Endodermal cell (in vitro differentiated cells): ENCODE data around the gene MAP7. TPM values are rescaled to one million over a fixed set of nuclear protein-coding genes. Genes with fewer than 3 reads are reported as not detected.
A peak's percentile ranks its signal among the peaks of the same experiment; 100 is the strongest.

Source experiments
- DNase-seq: peaks from one replicate; pipeline ENCODE4 v3.0.0-alpha.2; 2017
- H3K27ac ChIP-seq: 2 replicates; pipeline ENCODE4 v1.5.1; 2013; ENCODE audit warnings: mild to moderate bottlenecking, low read depth, low read length, moderate library complexity
- H3K27me3 ChIP-seq: 2 replicates; pipeline ENCODE4 v1.6.1; 2013; ENCODE audit warnings: mild to moderate bottlenecking, low read length, moderate library complexity; ENCODE audit not compliant: insufficient read depth, control insufficient read depth, poor library complexity, severe bottlenecking
- H3K36me3 ChIP-seq: 2 replicates; pipeline ENCODE4 v1.7.0; 2013; ENCODE audit warnings: mild to moderate bottlenecking, low read length, moderate library complexity; ENCODE audit not compliant: control insufficient read depth, insufficient read depth
- H3K4me1 ChIP-seq: one replicate; pipeline ENCODE4 v1.7.0; 2013; ENCODE audit warnings: low read length; ENCODE audit not compliant: control insufficient read depth, insufficient read depth
- H3K4me3 ChIP-seq: 2 replicates; pipeline ENCODE4 v1.5.1; 2013; ENCODE audit warnings: mild to moderate bottlenecking, low read length, moderate library complexity
- H3K9ac ChIP-seq: 2 replicates; pipeline ENCODE4 v1.6.1; 2013; ENCODE audit warnings: mild to moderate bottlenecking, low read length, moderate library complexity; ENCODE audit not compliant: poor library complexity, severe bottlenecking; ENCODE audit errors: extremely low read depth
- H3K9me3 ChIP-seq: 2 replicates; pipeline ENCODE4 v1.6.1; 2013; ENCODE audit warnings: mild to moderate bottlenecking, low read length, moderate library complexity; ENCODE audit not compliant: control insufficient read depth
- H3K27ac Mint-ChIP-seq: 2 replicates; pipeline ENCODE4 v1.8.0; 2020; ENCODE audit warnings: mixed read lengths
- H3K27me3 Mint-ChIP-seq: 2 replicates; pipeline ENCODE4 v1.8.0; 2021; ENCODE audit warnings: mild to moderate bottlenecking, mixed read lengths; ENCODE audit not compliant: insufficient read depth
- H3K36me3 Mint-ChIP-seq: 2 replicates; pipeline ENCODE4 v1.8.0; 2020; ENCODE audit warnings: low read depth, mixed read lengths
- H3K4me1 Mint-ChIP-seq: 2 replicates; pipeline ENCODE4 v1.8.0; 2020; ENCODE audit warnings: mixed read lengths
- H3K4me3 Mint-ChIP-seq: 2 replicates; pipeline ENCODE4 v1.8.0; 2020; ENCODE audit warnings: mild to moderate bottlenecking, moderate library complexity, mixed read lengths
- H3K9me3 Mint-ChIP-seq: 2 replicates; pipeline ENCODE4 v1.8.0; 2020; ENCODE audit warnings: mild to moderate bottlenecking, mixed read lengths
- WGBS, 2 experiments: methylation state at CpG; one replicate each; pipeline versions ENCODE4 v1.1.5 to v1.1.7; 2013; ENCODE audit warnings: missing lambda C conversion rate in 2 of 2, mixed read lengths in 1 of 2; ENCODE audit not compliant: insufficient coverage in 1 of 2, insufficient read length in 1 of 2; 5-methylcytosine and 5-hydroxymethylcytosine counted together
- total RNA-seq, 2 donors: library from RNA; stranded (reverse); fragmentation: NEBNext Ultra II Directional in 1 of 2; extraction: Animal tissue kit (Norgen Biotek cat#: 25700) in 1 of 2; gene quantifications; 2 replicates in 1 of 2; 3 replicates in 1 of 2; pipeline ENCODE4 v1.2.1, GENCODE V29; 2021
- TF ChIP-seq, protein P1 (sequence below): fragments of 200-600 bp; sonication (generic); conservative IDR thresholded peaks from 2 replicates; pipeline ENCODE4 v1.5.0; 2021; ENCODE audit warnings: antibody characterized with exemption, mild to moderate bottlenecking

The MAP7 gene
- total RNA-seq, 2 donors from 2014 or later = 42.4 to 48.7 TPM

DNA sequence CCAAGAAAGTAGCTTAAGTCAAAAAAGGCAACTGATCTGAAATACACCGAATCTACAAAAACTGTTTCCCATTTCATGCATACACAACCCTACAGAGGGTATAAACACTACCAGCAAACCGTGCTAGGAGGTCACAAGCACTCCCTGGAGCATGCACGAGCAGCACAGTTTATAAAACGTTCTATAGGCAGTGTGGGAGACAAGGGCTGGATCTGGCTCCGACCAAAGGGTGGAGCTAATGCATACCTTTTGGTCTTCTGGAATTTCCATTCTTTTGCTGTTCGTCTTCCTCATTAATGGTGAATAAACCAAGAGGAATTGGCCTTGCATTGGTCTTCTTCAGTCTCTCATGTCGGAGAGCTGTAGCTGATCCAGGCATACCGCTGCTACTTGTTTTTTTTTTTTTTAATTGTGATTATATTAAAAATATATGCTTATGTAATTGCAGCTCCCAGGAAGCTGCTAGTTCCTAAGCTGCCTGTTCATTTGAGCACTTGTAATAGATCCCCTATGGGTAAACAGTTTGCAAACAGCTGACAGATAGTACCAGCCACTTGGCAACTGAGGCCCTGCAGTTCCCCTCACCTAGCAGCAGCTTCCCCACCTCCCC is 24.5 kb downstream of the MAP7 start:
- no peak overlapping the region for H3K4me3 Mint-ChIP-seq
- no peaks in the 10 kb centered on the region for H3K27me3 Mint-ChIP-seq
- Histone ChIP-seq H3K9ac (no peak overlapping the region), H3K27ac (no peak overlapping the region), H3K27me3 (no peaks in the 10 kb centered on the region), H3K36me3 (no peaks in the 10 kb centered on the region), H3K4me3 (peak overlapping the region; percentile 7), H3K4me1 (peaks cover 31% of the 10 kb centered on the region), H3K9me3 (no peaks in the 10 kb centered on the region)
- 14 to 63% methylated on average over 3 to 7 of the region's 8 CpGs for WGBS, 2 experiments
- peaks cover 48% of the 10 kb centered on the region for H3K4me1 Mint-ChIP-seq
- DNase-seq = peak; percentile 61
- peak overlapping the region; percentile 70 for H3K27ac Mint-ChIP-seq
- H3K9me3 Mint-ChIP-seq = no peaks in the 10 kb centered on the region
- no peaks in the 10 kb centered on the region for H3K36me3 Mint-ChIP-seq
- TF ChIP-seq, protein P1, sequence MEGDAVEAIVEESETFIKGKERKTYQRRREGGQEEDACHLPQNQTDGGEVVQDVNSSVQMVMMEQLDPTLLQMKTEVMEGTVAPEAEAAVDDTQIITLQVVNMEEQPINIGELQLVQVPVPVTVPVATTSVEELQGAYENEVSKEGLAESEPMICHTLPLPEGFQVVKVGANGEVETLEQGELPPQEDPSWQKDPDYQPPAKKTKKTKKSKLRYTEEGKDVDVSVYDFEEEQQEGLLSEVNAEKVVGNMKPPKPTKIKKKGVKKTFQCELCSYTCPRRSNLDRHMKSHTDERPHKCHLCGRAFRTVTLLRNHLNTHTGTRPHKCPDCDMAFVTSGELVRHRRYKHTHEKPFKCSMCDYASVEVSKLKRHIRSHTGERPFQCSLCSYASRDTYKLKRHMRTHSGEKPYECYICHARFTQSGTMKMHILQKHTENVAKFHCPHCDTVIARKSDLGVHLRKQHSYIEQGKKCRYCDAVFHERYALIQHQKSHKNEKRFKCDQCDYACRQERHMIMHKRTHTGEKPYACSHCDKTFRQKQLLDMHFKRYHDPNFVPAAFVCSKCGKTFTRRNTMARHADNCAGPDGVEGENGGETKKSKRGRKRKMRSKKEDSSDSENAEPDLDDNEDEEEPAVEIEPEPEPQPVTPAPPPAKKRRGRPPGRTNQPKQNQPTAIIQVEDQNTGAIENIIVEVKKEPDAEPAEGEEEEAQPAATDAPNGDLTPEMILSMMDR = no peak

DNA sequence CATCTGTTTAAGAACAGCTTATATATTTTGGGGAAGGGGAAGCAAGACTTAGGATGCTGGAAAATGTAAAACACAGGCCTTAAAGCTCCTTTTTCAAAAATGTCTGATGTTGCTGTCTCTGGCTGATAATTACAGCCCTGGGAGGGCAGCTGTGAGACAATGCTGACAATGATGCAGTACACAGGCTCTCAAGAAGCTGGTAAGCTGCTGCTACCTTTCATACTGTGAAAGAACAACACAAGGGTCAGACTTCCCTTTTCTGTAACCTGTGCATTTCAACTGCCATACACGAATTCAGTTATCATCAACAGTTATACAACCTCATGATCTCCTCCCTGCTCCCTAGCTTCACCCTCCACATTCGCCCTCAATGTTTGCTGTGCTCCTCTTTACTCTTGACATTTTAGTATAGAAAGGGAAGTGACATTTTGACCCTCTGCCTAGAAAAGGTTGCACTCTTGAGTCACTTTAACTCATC is 25.2 kb downstream of the MAP7 start:
- peak; percentile 60 for DNase-seq
- peak overlapping the region; percentile 38 for H3K4me3 ChIP-seq
- no peaks in the 10 kb centered on the region for H3K27me3 Mint-ChIP-seq
- peaks cover 53% of the 10 kb centered on the region for H3K4me1 Mint-ChIP-seq
- H3K27ac ChIP-seq = no peak overlapping the region
- no peaks in the 10 kb centered on the region for H3K36me3 Mint-ChIP-seq
- no peak overlapping the region for H3K4me3 Mint-ChIP-seq
- TF ChIP-seq, protein P1 = no peak
- H3K9me3 ChIP-seq = no peaks in the 10 kb centered on the region
- peaks cover 28% of the 10 kb centered on the region for H3K4me1 ChIP-seq
- no peak overlapping the region for H3K9ac ChIP-seq
- H3K9me3 Mint-ChIP-seq = no peaks in the 10 kb centered on the region
- 13 to 40% methylated on average over 1 to 2 of the region's 2 CpGs for WGBS, 2 experiments
- H3K27me3 ChIP-seq = no peaks in the 10 kb centered on the region
- H3K36me3 ChIP-seq = no peaks in the 10 kb centered on the region
- peak overlapping the region; percentile 3 for H3K27ac Mint-ChIP-seq

DNA sequence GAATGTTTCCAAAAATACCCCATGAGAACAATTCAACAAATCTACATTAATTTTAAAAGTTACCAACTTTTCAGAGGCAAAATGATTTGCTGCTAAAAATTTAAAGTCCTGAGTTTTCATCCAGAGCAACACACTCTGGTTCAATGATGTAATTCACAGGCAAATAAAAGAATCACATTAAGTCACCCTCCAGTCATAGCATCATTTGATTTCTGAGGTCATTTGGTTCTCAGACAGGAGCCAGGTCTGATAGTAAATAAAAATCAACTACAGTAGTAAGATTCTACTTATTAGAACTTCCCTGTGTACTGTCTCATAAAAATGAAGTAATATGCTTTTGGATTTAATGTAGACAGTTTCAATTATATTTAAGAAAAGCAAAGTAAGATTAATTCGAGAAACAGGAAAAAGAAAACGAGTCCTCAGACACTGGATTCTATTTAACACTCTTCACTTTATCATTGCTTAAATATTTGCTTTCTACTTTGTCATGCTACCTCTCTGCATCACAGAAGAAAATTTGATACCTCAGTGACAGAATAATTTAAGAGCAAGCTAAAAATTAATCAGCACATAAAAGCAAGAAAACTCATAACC is 25.8 kb downstream of the MAP7 start:
- 65% methylated on average over 2 of the region's 2 CpGs; no CpG with 5 or more reads in 1 of the 2 experiments for WGBS, 2 experiments
- TF ChIP-seq, protein P1 = no peak
- H3K4me1 ChIP-seq = peaks cover 28% of the 10 kb centered on the region
- H3K27ac ChIP-seq = no peak overlapping the region
- Mint-ChIP-seq H3K36me3 (no peaks in the 10 kb centered on the region), H3K9me3 (no peaks in the 10 kb centered on the region), H3K27me3 (no peaks in the 10 kb centered on the region), H3K27ac (peak overlapping the region; percentile 3), H3K4me3 (no peak overlapping the region), H3K4me1 (peaks cover 57% of the 10 kb centered on the region)
- no peaks in the 10 kb centered on the region for H3K36me3 ChIP-seq
- H3K9me3 ChIP-seq = no peaks in the 10 kb centered on the region
- DNase-seq = no peak
- H3K4me3 ChIP-seq = peak overlapping the region; percentile 38
- H3K27me3 ChIP-seq = no peaks in the 10 kb centered on the region
- H3K9ac ChIP-seq = no peak overlapping the region
